ENCODE results near the gene ABCB8.

Gene ABCB8

DNA sequence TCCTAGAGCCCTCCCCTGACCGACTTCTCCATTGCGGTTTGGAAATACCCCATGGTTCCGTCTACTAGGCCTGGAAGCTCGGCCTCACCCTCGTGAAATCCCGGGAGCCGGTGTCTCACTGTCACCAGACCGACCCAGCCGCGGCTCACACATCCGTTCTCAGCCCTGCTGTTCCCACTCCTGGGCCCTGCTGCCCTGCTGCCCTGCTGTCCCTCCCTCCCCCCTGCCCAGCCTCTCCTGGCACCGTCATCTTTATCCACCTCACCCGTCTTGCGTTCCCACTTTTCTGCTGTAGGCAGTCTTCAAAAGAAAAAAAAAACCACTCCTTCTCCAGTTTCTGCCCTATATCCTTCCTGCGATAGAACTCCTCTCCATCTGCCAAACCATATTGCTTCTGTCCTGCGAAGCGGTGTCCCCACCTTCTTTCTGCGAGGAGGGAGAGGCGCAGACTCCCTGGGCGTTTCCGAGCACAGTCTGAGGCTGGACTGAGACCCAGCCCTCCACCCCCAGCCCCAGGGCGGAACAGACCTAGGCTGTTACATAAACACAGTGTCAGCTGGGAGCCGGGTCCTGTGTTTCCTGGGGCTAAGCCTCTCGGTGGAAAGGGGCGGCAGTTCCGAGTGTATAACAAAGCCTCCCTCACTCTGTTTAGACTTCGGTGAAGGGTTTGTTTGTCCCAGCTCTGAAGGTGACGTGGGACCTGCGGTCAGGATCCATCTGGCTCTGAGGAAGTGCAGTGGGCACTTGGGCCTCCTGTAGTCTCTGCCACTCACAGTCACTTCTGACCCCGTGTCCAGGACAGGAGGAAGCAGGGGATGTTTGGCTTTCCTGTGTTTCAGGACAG is 60.8 kb downstream of the ABCB8 start:
- DNase-seq = peak in 2 of 6 experiments; percentile 10 to 42

DNA sequence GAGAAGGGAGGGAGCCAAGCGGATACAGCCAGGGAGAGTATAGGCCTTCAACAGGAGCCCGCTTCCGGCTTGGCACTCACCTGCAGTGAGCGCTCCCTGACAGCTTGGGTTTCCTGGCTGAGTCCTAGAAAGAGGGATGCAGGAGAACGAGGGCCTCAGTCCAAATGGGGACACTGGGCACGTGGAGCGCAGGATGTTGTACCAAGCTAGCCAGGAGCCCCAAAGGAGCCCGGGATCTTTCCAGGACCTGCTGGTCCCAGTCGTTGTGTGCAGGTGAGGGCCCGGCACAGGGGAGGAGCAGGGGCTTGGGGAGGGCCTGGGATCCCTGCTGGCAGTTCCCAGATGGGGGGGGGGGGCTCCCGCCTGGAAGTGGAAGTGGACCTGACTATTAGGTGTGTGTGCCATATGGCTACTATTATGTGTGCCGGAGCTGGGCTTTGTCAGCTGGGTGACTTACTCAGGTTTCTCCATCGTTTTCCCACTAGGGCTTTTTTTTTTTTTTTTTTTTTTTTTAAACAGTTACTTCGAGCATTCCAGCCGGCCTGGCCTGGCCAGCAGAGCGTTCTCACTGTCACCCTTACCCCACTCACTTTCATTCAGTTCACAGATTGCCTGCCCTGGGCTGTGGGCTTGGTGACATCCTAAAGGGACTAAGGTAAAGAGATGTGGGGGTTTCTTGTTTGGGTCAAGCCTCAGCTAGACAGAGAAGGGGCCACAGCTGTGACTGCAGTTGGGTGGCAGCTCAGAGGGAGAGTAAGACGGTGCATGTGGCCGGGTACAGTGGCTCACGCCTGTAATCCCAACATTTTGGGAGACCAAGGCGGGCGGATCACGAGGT is 61.9 kb downstream of the ABCB8 start:
- no peak for DNase-seq

- DNase-seq = no peak
Observed at GRCh38 chr7:151091003-151091402, 62.8 kb downstream of the ABCB8 start.

- no peak for DNase-seq
Observed at GRCh38 chr7:151091431-151091830, 63.2 kb downstream of the ABCB8 start.

DNA sequence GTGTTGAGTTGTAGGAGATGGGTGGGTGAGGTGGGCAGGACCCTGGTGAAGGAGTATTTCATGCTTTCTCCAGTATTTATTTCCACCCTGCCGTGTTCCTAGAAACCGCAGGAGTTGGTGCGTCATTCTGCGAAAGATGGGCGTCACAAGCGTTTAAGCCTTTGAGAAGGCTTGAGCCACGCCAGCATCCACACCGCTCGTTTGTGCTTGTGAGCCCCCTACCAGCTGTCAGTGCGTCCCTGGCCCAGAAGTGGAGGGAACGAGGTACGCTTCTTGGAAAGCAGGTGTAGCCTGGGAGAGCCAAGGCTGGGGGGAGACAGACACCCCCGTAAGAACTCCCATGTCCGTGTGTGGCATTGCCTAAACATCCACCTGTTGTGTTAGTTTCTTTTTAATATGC is 63.7 kb downstream of the ABCB8 start:
- no peak for DNase-seq

GRCh38 chr7:151093748-151094147 is 65.5 kb downstream of the ABCB8 start:
- DNase-seq = no peak

DNA sequence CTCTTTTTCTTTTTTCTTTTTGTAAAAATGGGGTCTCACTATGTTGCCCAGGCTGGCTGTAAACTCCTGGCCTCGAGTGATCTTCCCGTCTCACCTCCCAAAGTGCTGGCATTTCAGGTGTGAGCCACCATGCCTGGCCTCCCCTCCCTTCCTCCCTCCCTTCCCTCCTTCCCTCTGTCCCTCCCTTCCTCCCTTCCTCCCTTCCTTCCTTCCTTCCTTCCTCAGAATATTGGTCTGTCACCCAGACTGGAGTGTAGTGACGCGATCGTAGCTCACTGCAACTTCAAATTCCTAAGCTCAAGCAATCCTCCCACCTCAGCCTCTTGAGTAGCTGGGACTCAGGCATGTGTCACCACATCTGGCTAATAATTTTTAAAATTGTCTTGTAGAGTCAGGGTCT is 66.4 kb downstream of the ABCB8 start:
- no peak for DNase-seq

- no peak for DNase-seq
Observed at GRCh38 chr7:151095123-151095797, 67.0 kb downstream of the ABCB8 start.

DNA sequence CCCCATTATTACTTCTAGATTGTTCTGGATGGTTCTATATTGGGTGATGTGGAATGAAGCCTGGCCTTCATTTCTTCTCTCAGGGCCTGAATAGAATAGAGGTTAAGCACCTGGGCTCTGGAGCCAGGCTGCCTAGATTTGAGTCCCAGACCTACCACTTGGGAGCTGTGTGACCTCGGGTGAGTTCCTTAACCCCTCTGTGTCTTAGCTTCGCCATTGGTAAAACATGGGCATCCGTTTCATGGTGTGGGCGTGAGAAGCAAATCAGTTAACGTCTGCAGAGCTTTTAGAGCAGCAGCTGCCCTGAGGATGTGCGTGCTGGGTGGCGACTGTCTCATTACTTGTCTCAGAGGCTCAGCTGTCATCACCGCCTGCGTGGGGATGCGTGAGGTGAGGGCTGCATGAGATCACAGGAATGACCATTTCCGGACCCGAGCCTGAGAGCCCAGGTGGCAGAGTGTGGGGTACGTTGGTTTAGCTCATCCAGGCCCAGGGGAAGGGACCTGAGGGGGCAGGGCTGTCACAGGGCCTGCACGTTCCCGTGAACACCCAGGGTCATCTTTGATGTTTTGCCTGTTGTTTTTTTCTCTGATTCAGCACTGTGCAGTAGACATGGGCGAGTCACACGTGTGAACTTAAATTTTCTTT is 67.7 kb downstream of the ABCB8 start:
- DNase-seq = no peak
